Measurements from ENCODE around the gene TRIM44. TPM values are rescaled to one million over a fixed set of nuclear protein-coding genes. Genes with fewer than 3 reads are reported as not detected.

The TRIM44 gene
- total RNA-seq, 1 experiment from 2014 or later: 33.4 TPM

- Histone ChIP-seq H3K27me3 (ENCODE audit: insufficient read depth, low read length) (no peaks in the 10 kb centered on the region), H3K9me2 (ENCODE audit: insufficient read depth) (no peaks in the 10 kb centered on the region), H2AFZ (ENCODE audit: low read depth, low read length, poor library complexity, severe bottlenecking) (no peak overlapping the region), H3K79me2 (ENCODE audit: insufficient read depth, low read length) (no peaks in the 10 kb centered on the region; the same call in none of the 2 replicates), H3K27ac (ENCODE audit: low read depth, low read length) (no peak overlapping the region), H3K9ac (ENCODE audit: low read length) (no peak overlapping the region), H3K4me1 (ENCODE audit: control insufficient read depth in 1 of 2, insufficient read depth in 2 of 2, low read length in 2 of 2) (no peaks in the 10 kb centered on the region), H3K4me2 (ENCODE audit: low read length) (no peak overlapping the region), H3K36me3 (ENCODE audit: control insufficient read depth in 1 of 2, insufficient read depth in 2 of 2, low read length in 2 of 2) (no peaks in the 10 kb centered on the region), H3K4me3 (replicated peaks in 1 of 2; ENCODE audit: low read depth in 1 of 2, low read length in 2 of 2) (no peak overlapping the region), H4K20me1 (ENCODE audit: insufficient read depth) (no peaks in the 10 kb centered on the region), H3K9me3 (ENCODE audit: control insufficient read depth in 1 of 2, insufficient read depth in 1 of 2, low read depth in 1 of 2, low read length in 2 of 2) (no peaks in the 10 kb centered on the region)
- ChIA-PET CTCF (no interaction called here), RAD21 (ENCODE audit: low non-redundant PET in 1 of 2, low total read pairs in 2 of 2, uncharacterized antibody in 2 of 2, unreplicated experiment in 2 of 2) (no interaction called here), POLR2A (no interaction called here)
- TF ChIP-seq POLR2AphosphoS5 (IDR thresholded peaks at IDR 0.05; ENCODE audit: low read depth, low read length) (no peak), FOSL1 (IDR thresholded peaks at IDR 0.05; ENCODE audit: low read depth) (no peak), JUND (IDR thresholded peaks at IDR 0.05) (no peak), EZH2phosphoT487 (IDR thresholded peaks at IDR 0.05; ENCODE audit: borderline replicate concordance) (no peak), ZFX (IDR thresholded peaks at IDR 0.05) (no peak), ZNF274 (IDR thresholded peaks at IDR 0.05; ENCODE audit: low read depth, low read length) (no peak), SP1 (IDR thresholded peaks at IDR 0.05; ENCODE audit: low read depth) (no peak), POLR2A (IDR thresholded peaks at IDR 0.05; ENCODE audit: borderline replicate concordance, extremely low read depth, insufficient read depth, insufficient read length) (no peak), CTCF (IDR thresholded peaks at IDR 0.05 in 2 of 3, conservative IDR thresholded peaks at IDR 0.05 in 1 of 3; ENCODE audit: borderline replicate concordance in 1 of 3, insufficient read depth in 1 of 3, low read depth in 2 of 3, low read length in 2 of 3) (no peak), CBX3 (IDR thresholded peaks at IDR 0.05; ENCODE audit: low read depth) (no peak), REST (IDR thresholded peaks at IDR 0.05; ENCODE audit: low read depth) (no peak), ELF1 (IDR thresholded peaks at IDR 0.05; ENCODE audit: borderline replicate concordance, low read depth) (no peak), TCF7L2 (IDR thresholded peaks at IDR 0.05; ENCODE audit: borderline replicate concordance, extremely low read depth, insufficient read depth, insufficient read length) (no peak), MAX (IDR thresholded peaks at IDR 0.05) (no peak), EZH2 (IDR thresholded peaks at IDR 0.05) (no peak), ZBTB33 (IDR thresholded peaks at IDR 0.05; ENCODE audit: extremely low read depth, insufficient replicate concordance, low read length) (no peak)
- no peak for DNase-seq (ENCODE audit: low read depth, low spot score)
- intact Hi-C loops (cut with micrococcal nuclease): no loop called here
- no peak for ATAC-seq
- BruUV-seq (replicated peaks): no TSS peak
Measured at GRCh38 chr11:35689081-35689996, 26.8 kb downstream of the TRIM44 start.

All from HCT116 (cell line).